ENCODE results near the gene NSD1. TPM values are rescaled to one million over a fixed set of nuclear protein-coding genes. Genes with fewer than 3 reads are reported as not detected.

NSD1 gene
- total RNA-seq, 1 experiment from 2014 or later = 58.8 TPM

GRCh38 chr5:177122566-177122965 is 11.0 kb upstream of the NSD1 start:
- Histone ChIP-seq H3K4me1 (ENCODE audit: control insufficient read depth in 1 of 2, insufficient read depth in 2 of 2, low read length in 2 of 2) (peaks cover 4 to 13% of the 10 kb centered on the region in 2 experiments; a peak in 2 of 4 replicates), H3K9me3 (ENCODE audit: control insufficient read depth in 1 of 2, insufficient read depth in 1 of 2, low read depth in 1 of 2, low read length in 2 of 2) (no peaks in the 10 kb centered on the region), H3K27me3 (ENCODE audit: insufficient read depth, low read length) (no peaks in the 10 kb centered on the region), H3K9me2 (ENCODE audit: insufficient read depth) (no peaks in the 10 kb centered on the region), H3K9ac (ENCODE audit: low read length) (no peak overlapping the region), H3K4me3 (replicated peaks in 1 of 2; ENCODE audit: low read depth in 1 of 2, low read length in 2 of 2) (no peak overlapping the region), H3K79me2 (ENCODE audit: insufficient read depth, low read length) (no peaks in the 10 kb centered on the region), H2AFZ (ENCODE audit: low read depth, low read length, poor library complexity, severe bottlenecking) (no peak overlapping the region), H3K27ac (ENCODE audit: low read depth, low read length) (no peak overlapping the region), H4K20me1 (ENCODE audit: insufficient read depth) (no peaks in the 10 kb centered on the region), H3K36me3 (ENCODE audit: control insufficient read depth in 1 of 2, insufficient read depth in 2 of 2, low read length in 2 of 2) (no peaks in the 10 kb centered on the region), H3K4me2 (ENCODE audit: low read length) (no peak overlapping the region)
- RAD21 ChIA-PET (ENCODE audit: low non-redundant PET in 1 of 2, low total read pairs in 2 of 2, uncharacterized antibody in 2 of 2, unreplicated experiment in 2 of 2) = no interaction called here
- intact Hi-C loops (cut with micrococcal nuclease) = no loop called here
- CTCF ChIA-PET = interaction anchor here (0.8 kb wide), 1 partner anchor 11 kb away, joined by 3 read pairs; no protein-coding TSS in a partner anchor
- BruUV-seq (replicated peaks) = no TSS peak
- POLR2A ChIA-PET = no interaction called here
- DNase-seq (ENCODE audit: low read depth, low spot score) (no peak), ATAC-seq (no peak)
- TF ChIP-seq POLR2A (IDR thresholded peaks at IDR 0.05; ENCODE audit: borderline replicate concordance, extremely low read depth, insufficient read depth, insufficient read length) = no peak
- TF ChIP-seq POLR2AphosphoS5 (IDR thresholded peaks at IDR 0.05; ENCODE audit: low read depth, low read length) = no peak
- TF ChIP-seq CTCF (IDR thresholded peaks at IDR 0.05 in 2 of 3, conservative IDR thresholded peaks at IDR 0.05 in 1 of 3; ENCODE audit: borderline replicate concordance in 1 of 3, insufficient read depth in 1 of 3, low read depth in 2 of 3, low read length in 2 of 3) = no peak
- no peak for TF ChIP-seq ELF1 (IDR thresholded peaks at IDR 0.05; ENCODE audit: borderline replicate concordance, low read depth)
- TF ChIP-seq JUND (IDR thresholded peaks at IDR 0.05) = no peak
- no peak for TF ChIP-seq SRF (IDR thresholded peaks at IDR 0.05; ENCODE audit: low read depth)
- TF ChIP-seq CEBPB (IDR thresholded peaks at IDR 0.05; ENCODE audit: low read depth) = no peak
- TF ChIP-seq ATF3 (IDR thresholded peaks at IDR 0.05) = no peak
- no peak for TF ChIP-seq EZH2 (IDR thresholded peaks at IDR 0.05)
- no peak for TF ChIP-seq TCF7L2 (IDR thresholded peaks at IDR 0.05; ENCODE audit: borderline replicate concordance, extremely low read depth, insufficient read depth, insufficient read length)
- no peak for TF ChIP-seq CBX3 (IDR thresholded peaks at IDR 0.05; ENCODE audit: low read depth)
- no peak for TF ChIP-seq SP1 (IDR thresholded peaks at IDR 0.05; ENCODE audit: low read depth)
- TF ChIP-seq RAD21 (IDR thresholded peaks at IDR 0.05; ENCODE audit: low read depth) = no peak
- TF ChIP-seq MAX (IDR thresholded peaks at IDR 0.05) = no peak

All from HCT116 (cell line).